GM21786 (cell line): ENCODE data around the gene PLCH1.

ENCODE experiments used
- ATAC-seq: cut with Tn5 transposase; IDR thresholded peaks from one replicate; pipeline ENCODE4 v1.9.1; 2021; ENCODE audit not compliant: unreplicated experiment

Gene PLCH1, protein sequence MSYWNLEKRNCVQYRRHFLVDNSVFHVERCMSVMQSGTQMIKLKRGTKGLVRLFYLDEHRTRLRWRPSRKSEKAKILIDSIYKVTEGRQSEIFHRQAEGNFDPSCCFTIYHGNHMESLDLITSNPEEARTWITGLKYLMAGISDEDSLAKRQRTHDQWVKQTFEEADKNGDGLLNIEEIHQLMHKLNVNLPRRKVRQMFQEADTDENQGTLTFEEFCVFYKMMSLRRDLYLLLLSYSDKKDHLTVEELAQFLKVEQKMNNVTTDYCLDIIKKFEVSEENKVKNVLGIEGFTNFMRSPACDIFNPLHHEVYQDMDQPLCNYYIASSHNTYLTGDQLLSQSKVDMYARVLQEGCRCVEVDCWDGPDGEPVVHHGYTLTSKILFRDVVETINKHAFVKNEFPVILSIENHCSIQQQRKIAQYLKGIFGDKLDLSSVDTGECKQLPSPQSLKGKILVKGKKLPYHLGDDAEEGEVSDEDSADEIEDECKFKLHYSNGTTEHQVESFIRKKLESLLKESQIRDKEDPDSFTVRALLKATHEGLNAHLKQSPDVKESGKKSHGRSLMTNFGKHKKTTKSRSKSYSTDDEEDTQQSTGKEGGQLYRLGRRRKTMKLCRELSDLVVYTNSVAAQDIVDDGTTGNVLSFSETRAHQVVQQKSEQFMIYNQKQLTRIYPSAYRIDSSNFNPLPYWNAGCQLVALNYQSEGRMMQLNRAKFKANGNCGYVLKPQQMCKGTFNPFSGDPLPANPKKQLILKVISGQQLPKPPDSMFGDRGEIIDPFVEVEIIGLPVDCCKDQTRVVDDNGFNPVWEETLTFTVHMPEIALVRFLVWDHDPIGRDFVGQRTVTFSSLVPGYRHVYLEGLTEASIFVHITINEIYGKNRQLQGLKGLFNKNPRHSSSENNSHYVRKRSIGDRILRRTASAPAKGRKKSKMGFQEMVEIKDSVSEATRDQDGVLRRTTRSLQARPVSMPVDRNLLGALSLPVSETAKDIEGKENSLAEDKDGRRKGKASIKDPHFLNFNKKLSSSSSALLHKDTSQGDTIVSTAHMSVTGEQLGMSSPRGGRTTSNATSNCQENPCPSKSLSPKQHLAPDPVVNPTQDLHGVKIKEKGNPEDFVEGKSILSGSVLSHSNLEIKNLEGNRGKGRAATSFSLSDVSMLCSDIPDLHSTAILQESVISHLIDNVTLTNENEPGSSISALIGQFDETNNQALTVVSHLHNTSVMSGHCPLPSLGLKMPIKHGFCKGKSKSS (N-terminal part only)

DNA sequence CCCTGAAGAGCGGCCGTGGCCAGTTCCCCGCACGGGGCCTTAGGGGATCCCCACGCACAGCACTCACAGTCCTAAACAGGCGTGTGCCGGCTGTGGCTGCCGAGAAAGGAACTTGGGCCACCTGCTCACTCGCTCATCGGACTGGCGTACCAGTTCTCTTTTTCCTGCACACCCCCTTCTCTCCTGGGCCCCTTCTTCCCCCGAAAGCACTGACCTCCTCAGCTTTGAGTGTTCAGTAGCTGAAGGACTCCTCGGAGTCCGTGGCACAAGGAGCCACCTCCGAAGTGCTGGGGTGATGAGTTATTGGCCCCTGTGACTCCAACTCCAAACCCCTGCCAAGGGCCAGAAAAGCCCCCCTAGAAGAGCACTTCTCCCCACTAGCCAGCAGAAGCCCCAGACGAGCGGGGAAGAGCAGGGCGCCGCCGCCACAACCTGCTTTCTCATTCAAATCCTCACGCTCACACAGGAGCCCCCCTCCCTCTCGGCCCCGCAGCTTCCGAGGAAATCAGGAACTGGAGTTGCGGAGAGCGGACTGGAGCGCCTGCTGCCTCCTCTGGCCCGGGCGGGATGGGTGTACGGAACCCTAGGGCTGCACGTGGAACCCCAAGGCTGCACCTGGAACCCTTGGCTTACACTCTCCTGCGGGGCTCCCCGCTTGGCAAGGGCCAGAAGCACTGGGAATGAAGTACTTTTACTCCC lies at the start of gene PLCH1:
PLCH1 (minus strand) TSS at position 446 of the 699 bp plus-strand sequence. CDS start 40,847 bp downstream, outside the sequence.
- peak; percentile 46 for ATAC-seq

DNA sequence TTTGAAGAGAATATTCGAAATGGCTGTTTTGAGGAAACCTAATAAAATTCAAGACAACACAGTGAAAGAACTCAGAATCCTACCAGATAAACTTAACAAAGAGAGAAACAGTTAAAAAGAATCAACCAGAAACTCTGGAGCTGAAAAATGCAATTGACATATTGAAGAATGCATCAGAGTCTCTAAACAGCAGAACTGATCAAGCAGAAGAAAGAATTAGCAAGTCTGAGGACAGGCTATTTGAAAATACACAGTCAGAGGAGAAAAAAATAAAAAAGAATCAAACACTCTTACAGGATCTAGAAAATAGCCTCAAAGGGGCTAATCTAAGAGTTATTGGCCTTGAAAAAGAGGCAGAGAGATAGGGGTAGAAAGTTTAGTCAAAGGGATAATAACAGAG lies 47.7 kb upstream of the PLCH1 start:
- no peak for ATAC-seq

DNA sequence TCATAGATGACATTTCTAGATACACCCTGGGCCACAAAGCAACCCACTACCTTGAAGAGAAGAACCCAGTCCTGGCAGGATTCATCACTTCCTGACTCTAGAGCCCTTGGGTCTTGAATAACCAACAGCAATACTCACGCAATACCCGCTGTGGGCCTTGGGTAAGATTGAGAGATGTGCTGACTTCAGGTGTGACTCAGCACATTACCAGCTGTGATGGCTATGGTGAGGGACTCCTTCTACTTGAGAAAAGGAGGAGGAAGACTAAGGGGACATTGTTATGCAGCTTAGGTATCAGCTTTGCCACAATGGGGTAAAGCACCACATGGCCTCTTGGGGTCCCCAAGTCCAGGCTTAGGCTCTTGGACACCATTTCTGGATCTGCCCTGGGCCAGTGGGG lies 46.3 kb upstream of the PLCH1 start:
- ATAC-seq, result no peak

DNA sequence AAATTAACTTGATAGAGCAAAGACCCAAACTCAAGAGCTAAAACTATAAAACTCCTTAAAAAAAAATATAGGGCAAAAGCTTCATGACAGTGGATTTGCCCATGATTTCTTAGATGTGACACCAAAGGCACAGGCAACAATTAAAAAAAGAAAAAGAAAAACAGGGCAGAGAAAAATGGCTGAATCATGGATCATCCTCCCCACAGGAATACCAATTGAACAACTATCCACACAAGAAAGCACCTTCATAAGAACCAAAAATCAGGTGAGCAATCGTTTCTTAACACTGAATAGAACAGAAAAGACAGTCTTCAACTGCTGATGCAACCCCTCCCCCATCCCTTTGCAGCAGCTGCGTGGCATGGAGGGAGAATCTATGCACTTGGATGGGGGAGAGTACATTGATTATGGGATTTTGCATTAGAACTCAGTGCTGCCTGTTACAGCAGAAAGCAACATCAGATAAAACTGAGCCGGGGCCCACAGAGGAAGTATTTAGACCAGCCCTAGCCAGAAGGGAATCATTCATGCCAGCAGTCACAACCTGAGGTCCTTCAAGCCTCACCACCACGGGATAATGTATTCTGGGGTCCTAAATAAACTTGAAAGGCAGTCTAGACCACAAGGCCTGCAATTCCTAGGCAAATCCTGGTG lies 45.5 kb upstream of the PLCH1 start:
- ATAC-seq, result no peak

DNA sequence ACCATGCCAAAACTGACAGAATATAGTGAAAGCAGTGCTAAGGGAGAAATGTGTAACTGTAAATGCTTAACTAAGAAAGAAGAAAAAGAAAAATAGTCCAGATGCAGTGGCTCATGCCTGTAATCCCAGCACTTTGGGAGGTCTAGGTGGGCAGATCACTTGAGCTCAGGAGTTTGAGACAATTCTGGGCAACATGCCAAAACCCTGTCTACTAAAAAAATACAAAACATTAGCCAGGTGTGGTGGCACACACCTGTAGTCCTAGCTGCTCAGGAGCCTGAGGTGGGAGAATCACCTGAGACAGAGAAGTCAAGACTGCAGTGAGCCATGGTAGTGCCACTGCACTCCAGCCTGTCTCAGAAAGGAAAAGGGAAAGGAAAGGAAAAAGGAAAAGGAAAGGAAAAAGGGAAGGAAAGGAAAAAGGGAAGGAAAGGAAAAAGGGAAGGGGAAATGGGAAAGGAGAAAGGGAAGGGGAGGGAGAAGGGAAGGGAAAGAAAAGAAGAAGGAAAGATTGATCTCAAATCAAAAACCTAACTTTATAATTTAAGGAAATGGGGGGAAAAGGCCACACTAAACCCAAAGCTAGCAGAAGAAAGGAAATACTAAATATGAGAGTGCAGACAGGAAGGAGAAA lies 40.9 kb upstream of the PLCH1 start:
- ATAC-seq, result no peak

DNA sequence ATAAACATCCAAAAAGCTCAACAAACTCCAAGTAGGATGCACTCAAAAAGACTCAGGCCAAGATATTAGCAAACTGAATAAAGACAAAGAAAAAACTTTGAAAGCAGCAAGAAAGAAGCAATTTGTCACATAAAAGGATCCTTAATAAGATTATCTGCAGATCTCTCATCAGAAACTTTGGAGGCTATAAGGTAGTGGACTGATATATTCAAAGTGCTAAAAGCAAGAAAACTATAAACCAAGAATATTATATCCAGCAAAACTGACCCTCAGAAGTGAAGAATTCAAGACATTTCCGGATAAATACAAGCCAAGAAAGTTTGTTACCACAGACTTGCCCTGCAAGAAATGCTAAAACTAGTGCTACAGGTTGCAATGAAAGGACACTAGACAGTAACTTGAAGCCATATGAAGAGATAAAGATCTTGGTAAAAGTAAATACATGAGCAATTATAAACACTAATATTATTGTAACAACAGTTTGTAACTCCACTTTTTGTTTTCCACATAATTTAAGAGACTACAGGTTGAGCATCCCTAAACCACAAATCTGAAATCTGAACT lies 37.6 kb upstream of the PLCH1 start:
- ATAC-seq, result no peak

DNA sequence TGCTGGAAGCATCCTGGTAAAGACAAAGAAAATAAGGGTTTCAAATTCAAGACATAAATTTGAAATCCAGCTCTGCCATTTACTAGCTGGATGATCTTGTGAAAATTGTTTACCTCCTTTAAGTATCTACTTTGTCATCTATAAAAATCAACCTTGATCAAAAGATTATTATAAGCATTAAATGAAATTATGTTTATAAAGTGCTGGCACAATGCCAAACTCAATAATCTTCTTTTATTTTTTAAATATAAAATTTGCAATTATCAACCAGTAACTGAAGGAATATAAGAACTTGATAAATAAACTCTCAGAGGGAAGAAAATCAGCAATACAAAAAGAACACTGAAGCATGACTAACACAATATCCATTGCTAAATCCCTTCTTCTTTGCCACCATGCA lies 35.4 kb upstream of the PLCH1 start:
- no peak for ATAC-seq

DNA sequence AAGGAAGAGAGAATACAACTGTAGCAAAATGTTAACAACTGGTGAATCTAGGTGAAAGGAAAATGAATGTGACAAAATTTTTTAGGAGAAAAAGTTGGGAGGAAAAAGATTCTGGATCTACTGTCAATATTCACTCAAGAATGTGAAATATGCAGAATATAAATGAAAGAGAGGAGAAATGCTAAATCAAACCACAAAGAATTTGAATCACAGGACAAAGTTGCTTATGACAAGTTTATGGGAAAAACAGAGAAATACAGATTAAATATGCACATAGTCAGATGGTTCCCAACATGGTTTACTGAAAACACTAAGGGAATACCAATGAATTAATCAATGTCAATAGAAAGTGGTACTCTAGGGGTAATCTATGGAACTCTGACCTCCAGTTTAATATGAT lies 33.6 kb upstream of the PLCH1 start:
- ATAC-seq, result no peak

DNA sequence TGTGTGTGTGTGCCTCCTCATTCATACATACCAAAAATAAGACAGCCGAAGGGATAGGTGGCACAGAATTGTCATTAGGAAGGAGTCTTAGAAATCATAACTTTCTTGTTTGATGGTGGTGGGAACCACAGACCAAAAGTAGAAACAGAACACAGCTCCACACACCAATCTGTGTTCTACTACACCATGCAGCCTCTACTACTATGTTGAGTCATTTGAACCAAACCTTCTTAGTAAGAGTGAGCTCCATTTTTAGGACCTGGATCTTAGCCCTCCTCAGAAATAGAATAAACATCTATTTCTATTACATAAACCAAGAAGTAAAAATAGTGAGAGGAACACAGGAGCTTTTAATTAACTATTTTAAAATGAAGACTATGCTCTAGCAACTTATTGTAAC lies 27.9 kb upstream of the PLCH1 start:
- ATAC-seq, result no peak

DNA sequence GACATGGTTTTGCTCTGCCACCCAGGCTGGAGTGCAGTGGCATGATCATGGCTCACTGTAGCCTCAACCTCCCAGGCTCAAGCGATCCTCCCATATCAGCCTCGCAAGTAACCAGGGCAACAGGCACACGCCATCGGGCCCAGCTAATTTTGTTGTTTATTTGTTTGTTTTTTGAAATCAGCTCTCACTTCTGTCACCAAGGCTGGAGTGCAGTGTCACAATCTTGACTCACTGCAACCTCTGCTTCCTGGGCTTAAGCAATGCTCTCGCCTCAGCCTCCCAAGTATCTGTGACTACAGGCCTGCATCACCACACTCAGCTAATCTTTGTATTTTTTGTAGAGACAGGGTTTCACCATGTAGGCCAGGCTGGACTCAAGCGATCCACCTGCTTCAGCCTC lies 26.3 kb upstream of the PLCH1 start:
- ATAC-seq, result no peak

DNA sequence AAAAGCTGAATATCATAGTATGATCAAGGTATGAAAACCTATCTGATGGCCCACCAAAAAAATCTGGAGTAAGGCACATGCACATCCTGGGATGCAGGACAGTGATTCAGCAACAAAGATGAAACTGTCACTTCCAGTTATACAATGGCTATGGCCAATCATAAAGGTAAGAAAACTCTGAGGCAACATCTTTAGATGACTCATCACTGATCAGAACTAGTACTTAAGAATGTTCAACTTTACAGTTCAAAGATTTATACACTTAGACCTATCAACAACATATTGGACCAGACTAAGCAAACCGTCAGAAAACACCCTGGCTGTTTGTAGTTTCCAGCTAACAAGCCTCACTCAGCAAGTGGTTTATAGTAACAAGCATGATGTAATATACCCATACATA lies 21.3 kb upstream of the PLCH1 start:
- ATAC-seq, result no peak

DNA sequence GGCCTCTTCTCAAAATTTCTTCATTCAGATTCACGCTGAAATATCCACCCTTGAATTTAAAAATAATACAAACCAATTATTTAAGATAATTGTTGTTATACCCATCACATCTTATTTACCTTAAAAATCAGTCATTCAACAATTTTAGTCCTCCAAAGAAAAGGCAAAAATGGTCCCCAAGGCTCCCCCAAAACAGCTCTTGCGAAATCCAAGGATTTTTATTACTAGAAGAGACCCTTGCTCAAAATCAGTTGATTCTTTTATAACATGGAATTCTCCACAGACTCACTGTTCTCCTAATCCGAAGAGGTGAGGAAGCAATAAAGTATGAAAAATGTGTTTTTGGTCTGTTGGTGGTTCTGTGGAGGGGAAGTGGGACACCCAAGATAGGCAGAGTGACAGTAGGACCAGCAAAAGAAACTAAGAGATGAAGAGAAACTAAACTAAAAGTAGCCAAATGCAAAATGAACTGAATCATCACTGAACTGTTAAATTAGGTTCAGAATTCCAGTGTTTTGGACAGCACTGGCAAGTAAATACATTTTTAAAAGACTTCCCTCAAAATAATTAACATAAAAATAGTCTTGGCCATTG lies 19.1 kb upstream of the PLCH1 start:
- ATAC-seq, result no peak

DNA sequence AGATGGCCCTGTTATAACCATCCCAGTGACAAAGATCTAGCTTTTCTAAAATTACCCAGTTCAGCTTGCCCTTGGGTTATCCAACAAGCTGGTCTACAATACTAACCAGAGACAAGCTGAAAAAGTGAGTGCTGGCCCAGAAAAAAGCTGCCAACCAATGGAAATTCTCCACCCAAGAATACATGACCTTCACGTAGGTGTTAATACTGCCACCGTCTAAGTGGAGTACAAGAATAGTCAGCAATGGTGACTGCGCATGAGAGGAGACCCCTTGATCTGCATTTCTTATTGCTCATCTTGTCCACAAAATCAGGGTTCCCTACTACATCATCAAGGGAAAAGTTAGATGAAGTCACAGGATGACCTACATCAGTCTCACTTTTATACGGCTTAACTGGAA lies 15.8 kb upstream of the PLCH1 start:
- no peak for ATAC-seq

DNA sequence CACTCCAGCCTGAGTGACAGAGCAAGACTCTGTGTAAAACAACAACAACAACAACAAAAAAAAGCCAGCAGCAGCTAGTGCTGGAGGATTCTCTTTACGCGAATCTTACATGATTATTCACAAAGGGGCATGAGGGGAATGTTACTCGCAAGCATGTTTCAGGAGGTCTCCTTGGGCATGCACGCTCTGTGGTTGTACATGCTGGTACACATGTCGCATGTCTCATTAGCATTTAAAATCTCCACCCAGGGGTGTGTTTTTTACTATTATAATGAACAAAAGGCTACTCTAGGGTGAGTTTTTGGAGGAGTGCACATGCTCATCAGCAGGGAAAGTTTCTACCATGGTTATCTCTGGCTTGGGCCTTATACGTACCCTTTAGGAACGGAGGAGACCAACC lies 12.7 kb upstream of the PLCH1 start:
- ATAC-seq, result no peak

DNA sequence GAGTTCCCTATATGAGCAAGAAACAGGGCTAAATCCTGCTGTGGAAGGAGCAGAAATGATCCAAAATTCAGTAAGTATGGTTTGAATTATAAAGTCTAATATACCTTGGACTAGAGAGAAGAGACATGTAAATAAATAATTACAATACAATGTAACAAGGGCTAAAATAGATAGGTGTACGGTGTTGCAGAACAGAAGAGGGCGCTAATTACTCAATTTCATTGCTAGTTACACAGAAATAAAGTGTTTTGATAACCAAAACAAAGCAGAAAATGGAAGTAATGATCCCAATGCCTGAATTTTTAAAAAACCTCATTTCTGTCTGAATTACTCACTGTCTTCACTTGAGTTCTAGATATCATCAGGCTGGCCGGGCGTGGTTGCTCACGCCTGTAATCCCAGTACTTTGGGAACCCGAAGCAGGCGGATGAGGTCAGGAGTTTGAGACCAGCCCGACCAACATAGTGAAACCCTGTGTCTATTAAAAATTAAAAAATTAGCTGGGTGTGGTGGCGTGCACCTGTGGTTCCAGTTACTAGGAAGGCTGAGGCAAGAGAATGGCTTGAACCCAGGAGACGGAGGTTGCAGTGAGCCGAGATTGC lies 8.3 kb upstream of the PLCH1 start:
- ATAC-seq, result peak; percentile 71

DNA sequence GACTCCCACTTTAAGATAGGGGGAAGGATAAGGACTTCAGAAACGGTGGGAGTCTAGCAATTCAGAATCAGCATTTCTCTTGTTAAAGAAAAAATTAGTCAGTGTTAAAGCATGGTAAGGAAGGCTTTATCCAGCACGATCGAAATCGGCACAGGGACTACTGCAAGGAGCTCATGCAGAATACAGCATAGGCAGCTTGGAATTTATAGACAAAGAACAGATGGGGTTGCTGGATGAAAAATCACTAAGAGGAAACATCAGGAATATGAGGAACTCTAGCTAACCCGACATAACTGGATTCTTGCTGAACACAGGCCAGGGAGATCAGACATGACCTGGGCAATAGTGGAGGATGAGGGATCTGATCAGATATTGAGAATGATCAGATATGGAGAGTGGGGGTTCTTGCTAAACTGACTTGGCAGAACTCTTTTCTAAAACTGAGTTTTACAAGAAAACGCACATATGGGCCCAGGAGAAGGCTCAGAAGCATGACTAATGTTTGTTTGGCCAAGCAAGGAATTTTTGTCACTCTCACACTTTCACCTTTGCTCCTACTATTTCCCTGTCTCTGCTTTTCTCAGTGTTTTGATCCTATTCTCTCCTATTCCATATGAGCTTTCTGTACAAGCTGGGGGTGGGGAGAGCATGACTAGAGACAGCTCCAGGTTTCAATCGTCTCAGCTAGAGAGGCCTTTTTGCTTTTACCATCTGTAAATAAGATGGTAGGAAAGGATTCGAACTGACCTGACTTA lies 3.9 kb upstream of the PLCH1 start:
- ATAC-seq, result no peak

DNA sequence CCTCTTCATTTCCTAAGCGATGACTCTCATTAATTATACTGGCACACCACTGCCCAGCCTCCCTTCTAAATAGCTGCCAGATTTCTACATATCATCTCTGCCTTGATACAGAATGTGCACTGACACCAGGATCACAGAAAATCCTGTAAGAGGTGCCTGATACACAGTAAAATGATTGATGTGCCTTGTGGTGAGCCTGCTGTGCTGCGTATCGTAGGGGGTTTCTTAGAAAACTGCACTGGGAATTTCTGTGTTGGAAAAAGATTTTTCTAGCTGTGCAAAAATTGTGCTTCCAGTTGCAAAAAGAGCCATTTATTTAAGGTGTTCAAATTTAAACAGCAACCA lies 3.0 kb upstream of the PLCH1 start:
- no peak for ATAC-seq

DNA sequence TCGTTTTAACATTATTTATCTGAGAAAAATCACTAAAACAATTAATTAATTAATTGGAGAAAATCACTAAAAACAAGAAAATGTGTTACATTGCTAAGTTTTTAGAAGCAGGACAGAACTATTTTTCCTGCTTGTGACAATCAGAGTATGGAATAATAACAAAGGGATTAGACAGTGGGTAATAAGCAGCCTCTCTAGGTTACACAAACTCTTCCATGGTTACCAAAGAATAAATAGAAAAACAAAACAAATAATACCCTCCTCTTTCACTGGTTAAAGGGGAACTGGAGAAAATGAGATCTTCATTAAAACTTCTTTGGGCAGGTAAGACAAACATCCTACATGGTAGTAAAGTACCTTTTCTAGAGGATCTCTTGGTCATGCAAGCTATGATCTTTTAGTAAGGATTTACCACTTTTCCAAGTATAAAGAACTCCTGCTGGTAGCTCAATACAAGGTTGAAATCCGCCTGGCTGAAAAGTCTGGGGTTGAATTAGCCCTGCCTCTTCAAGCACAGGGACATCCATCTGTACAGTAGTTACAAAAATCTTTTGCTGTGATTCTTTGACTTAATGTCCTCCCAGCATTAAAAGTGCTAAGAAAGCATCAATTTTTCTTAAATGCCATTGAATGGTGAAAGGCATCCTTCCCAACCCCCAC lies 2.5 kb upstream of the PLCH1 start:
- no peak for ATAC-seq
